Right lobe of liver (tissue), 4 donors: Measurements from ENCODE around the gene SLC10A7.

Source experiments
- POLR2A ChIP-seq: fragments of 450-650 bp; IDR thresholded peaks from one replicate; pipeline ENCODE4 v1.6.1; 2017; ENCODE audit warnings: antibody characterized with exemption, mild to moderate bottlenecking
- TF ChIP-seq, protein P1 (sequence below), 4 donors: fragments of 200-600 bp in 3 of 4; fragments of 450-650 bp in 1 of 4; IDR thresholded peaks; one replicate each; pipeline versions ENCODE4 v1.5.1 to v1.8.0; 2016 to 2022; ENCODE audit warnings: antibody characterized with exemption in 4 of 4, mild to moderate bottlenecking in 2 of 4
- donor health status: DM: no; HTN: no; CAD: no.
- donor health status: DM: no; HTN: no; CAD: no.
- donor health status: DM: no; HTN: yes; CAD: no.

DNA sequence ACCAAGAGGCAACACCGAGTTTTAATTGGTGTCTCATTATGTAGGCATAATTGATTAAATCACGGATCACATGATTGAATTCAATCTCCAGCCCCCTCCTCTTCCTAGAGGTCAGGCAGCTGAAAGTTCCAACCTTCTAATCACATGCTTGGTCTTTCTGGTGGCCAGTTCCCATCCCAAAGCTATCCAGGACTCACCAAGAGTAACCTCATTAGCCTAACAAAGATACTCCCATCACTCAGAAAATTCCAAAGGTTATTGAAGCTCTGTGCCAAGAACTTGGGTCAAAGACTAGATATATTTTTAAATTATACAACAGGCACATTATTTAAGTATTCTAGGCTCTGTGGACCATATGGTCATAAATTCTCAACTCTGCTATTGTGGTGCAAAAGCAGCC, 65.1 kb downstream of the SLC10A7 start:
- TF ChIP-seq, protein P1, sequence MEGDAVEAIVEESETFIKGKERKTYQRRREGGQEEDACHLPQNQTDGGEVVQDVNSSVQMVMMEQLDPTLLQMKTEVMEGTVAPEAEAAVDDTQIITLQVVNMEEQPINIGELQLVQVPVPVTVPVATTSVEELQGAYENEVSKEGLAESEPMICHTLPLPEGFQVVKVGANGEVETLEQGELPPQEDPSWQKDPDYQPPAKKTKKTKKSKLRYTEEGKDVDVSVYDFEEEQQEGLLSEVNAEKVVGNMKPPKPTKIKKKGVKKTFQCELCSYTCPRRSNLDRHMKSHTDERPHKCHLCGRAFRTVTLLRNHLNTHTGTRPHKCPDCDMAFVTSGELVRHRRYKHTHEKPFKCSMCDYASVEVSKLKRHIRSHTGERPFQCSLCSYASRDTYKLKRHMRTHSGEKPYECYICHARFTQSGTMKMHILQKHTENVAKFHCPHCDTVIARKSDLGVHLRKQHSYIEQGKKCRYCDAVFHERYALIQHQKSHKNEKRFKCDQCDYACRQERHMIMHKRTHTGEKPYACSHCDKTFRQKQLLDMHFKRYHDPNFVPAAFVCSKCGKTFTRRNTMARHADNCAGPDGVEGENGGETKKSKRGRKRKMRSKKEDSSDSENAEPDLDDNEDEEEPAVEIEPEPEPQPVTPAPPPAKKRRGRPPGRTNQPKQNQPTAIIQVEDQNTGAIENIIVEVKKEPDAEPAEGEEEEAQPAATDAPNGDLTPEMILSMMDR (IDR thresholded peaks at IDR 0.05), result no peak
- no peak for TF ChIP-seq POLR2A
